Tibial nerve (tissue), 4 donors: Measurements from ENCODE around the gene PGK1. TPM values are rescaled to one million over a fixed set of nuclear protein-coding genes. Genes with fewer than 3 reads are reported as not detected.

Experiments used
- DNase-seq, 2 donors: peaks; one replicate each; pipeline ENCODE4 v3.0.0-alpha.2; 2019; ENCODE audit warnings: low spot score in 2 of 2
- H3K27ac ChIP-seq, 4 donors: fragments of 200-600 bp; sonication (generic) in 3 of 4; one replicate each; pipeline ENCODE4 v1.5.1; 2017 to 2019; ENCODE audit warnings: mild to moderate bottlenecking in 1 of 4
- H3K27me3 ChIP-seq, 2 donors: fragments of 200-600 bp; sonication (generic) in 1 of 2; one replicate each; pipeline versions ENCODE4 v1.5.1 to v1.6.0; 2017 to 2019
- H3K36me3 ChIP-seq, 3 donors: fragments of 200-600 bp; sonication (generic); one replicate each; pipeline ENCODE4 v1.5.1; 2018 to 2019
- H3K4me1 ChIP-seq, 4 donors: fragments of 200-600 bp; sonication (generic) in 3 of 4; one replicate each; pipeline ENCODE4 v1.5.1; 2017 to 2019
- H3K4me3 ChIP-seq, 4 donors: fragments of 200-600 bp; sonication (generic) in 3 of 4; one replicate each; pipeline ENCODE4 v1.5.1; 2017 to 2019; ENCODE audit warnings: mild to moderate bottlenecking in 1 of 4, moderate library complexity in 1 of 4
- H3K9me3 ChIP-seq, 4 donors: fragments of 200-600 bp; sonication (generic) in 3 of 4; one replicate each; pipeline ENCODE4 v1.5.1; 2017 to 2019
- EP300 ChIP-seq, 2 donors: sonication (generic); formaldehyde crosslinking; IDR thresholded peaks; one replicate each; pipeline ENCODE4 v1.6.1; 2017; ENCODE audit warnings: antibody characterized with exemption in 2 of 2, mild to moderate bottlenecking in 1 of 2
- POLR2A ChIP-seq, 2 donors: fragments of 450-650 bp; IDR thresholded peaks; one replicate each; pipeline ENCODE4 v1.6.1; 2017; ENCODE audit warnings: antibody characterized with exemption in 2 of 2, mild to moderate bottlenecking in 2 of 2, moderate library complexity in 2 of 2
- WGBS, 2 donors: methylation state at CpG; one replicate each; pipeline ENCODE4 v1.1.5; 2018; 5-methylcytosine and 5-hydroxymethylcytosine counted together
- total RNA-seq, 4 donors: library from RNA; depleted of rRNA; stranded (reverse); fragments of >200 nt; gene quantifications; one replicate each; pipeline ENCODE4 v1.1.0, GENCODE V29; 2016
- TF ChIP-seq, protein P1 (sequence below), 5 experiments: fragments of 200-600 bp in 3 of 5; fragments of 450-650 bp in 2 of 5; sonication (generic) in 3 of 5; IDR thresholded peaks; one replicate each; pipeline ENCODE4 v1.5.1; 2016 to 2019; ENCODE audit warnings: antibody characterized with exemption in 5 of 5, mild to moderate bottlenecking in 3 of 5, moderate library complexity in 2 of 5

PGK1 gene
- total RNA-seq, 4 donors from 2014 or later, result 103 to 183 (median 152) TPM

GRCh38 chrX:78129714-78130113, 25.7 kb downstream of the PGK1 start:
- DNase-seq, result no peak
- peaks cover 0 to 33% (median 0%) of the 10 kb centered on the region in 3 donors for H3K36me3 ChIP-seq

GRCh38 chrX:78130396-78130795, 26.3 kb downstream of the PGK1 start:
- H3K4me3 ChIP-seq, result no peak overlapping the region
- no peaks in the 10 kb centered on the region for H3K4me1 ChIP-seq
- WGBS, 2 donors, result 69 to 91% methylated on average over 1 of the region's 1 CpG
- peaks cover 0 to 31% (median 0%) of the 10 kb centered on the region in 3 donors for H3K36me3 ChIP-seq
- no peak overlapping the region for H3K27ac ChIP-seq
- H3K27me3 ChIP-seq, result no peaks in the 10 kb centered on the region
- TF ChIP-seq, protein P1, sequence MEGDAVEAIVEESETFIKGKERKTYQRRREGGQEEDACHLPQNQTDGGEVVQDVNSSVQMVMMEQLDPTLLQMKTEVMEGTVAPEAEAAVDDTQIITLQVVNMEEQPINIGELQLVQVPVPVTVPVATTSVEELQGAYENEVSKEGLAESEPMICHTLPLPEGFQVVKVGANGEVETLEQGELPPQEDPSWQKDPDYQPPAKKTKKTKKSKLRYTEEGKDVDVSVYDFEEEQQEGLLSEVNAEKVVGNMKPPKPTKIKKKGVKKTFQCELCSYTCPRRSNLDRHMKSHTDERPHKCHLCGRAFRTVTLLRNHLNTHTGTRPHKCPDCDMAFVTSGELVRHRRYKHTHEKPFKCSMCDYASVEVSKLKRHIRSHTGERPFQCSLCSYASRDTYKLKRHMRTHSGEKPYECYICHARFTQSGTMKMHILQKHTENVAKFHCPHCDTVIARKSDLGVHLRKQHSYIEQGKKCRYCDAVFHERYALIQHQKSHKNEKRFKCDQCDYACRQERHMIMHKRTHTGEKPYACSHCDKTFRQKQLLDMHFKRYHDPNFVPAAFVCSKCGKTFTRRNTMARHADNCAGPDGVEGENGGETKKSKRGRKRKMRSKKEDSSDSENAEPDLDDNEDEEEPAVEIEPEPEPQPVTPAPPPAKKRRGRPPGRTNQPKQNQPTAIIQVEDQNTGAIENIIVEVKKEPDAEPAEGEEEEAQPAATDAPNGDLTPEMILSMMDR (IDR thresholded peaks at IDR 0.05), result no peak
- no peak for TF ChIP-seq POLR2A (IDR thresholded peaks at IDR 0.05)
- TF ChIP-seq EP300 (IDR thresholded peaks at IDR 0.05), result no peak
- no peaks in the 10 kb centered on the region for H3K9me3 ChIP-seq
- DNase-seq, result no peak

More at GRCh38 chrX:78129714-78130113, 25.7 kb downstream of the PGK1 start:
- H3K4me3 ChIP-seq, result no peak overlapping the region
- no peak overlapping the region for H3K27ac ChIP-seq
- H3K4me1 ChIP-seq, result no peaks in the 10 kb centered on the region
- TF ChIP-seq, protein P1 (IDR thresholded peaks at IDR 0.05), result no peak
- no peaks in the 10 kb centered on the region for H3K9me3 ChIP-seq
- H3K27me3 ChIP-seq, result no peaks in the 10 kb centered on the region

GRCh38 chrX:78131117-78131516, 27.1 kb downstream of the PGK1 start:
- peaks cover 0 to 28% (median 0%) of the 10 kb centered on the region in 3 donors for H3K36me3 ChIP-seq
- H3K4me3 ChIP-seq, result no peak overlapping the region
- no peaks in the 10 kb centered on the region for H3K27me3 ChIP-seq
- WGBS, 2 donors, result 61 to 82% methylated on average over 1 of the region's 1 CpG
- TF ChIP-seq POLR2A (IDR thresholded peaks at IDR 0.05) (no peak), EP300 (IDR thresholded peaks at IDR 0.05) (no peak)
- TF ChIP-seq, protein P1 (IDR thresholded peaks at IDR 0.05), result no peak
- no peaks in the 10 kb centered on the region for H3K4me1 ChIP-seq
- no peaks in the 10 kb centered on the region for H3K9me3 ChIP-seq
- DNase-seq, result no peak
- no peak overlapping the region for H3K27ac ChIP-seq

- DNase-seq, result no peak
- H3K9me3 ChIP-seq, result no peaks in the 10 kb centered on the region
- peaks cover 0 to 2% (median 0%) of the 10 kb centered on the region in 4 donors for H3K4me1 ChIP-seq
- peaks cover 0 to 10% (median 0%) of the 10 kb centered on the region in 3 donors for H3K36me3 ChIP-seq
- 67 to 77% methylated on average over 4 of the region's 4 CpGs for WGBS, 2 donors
- H3K4me3 ChIP-seq, result no peak overlapping the region
- TF ChIP-seq, protein P1 (IDR thresholded peaks at IDR 0.05), result no peak
- no peak for TF ChIP-seq EP300 (IDR thresholded peaks at IDR 0.05)
- H3K27ac ChIP-seq, result no peak overlapping the region
- no peaks in the 10 kb centered on the region for H3K27me3 ChIP-seq
Measured at GRCh38 chrX:78133238-78133960, 29.4 kb downstream of the PGK1 start.
